Measurements from ENCODE around the gene FANCF. TPM values are rescaled to one million over a fixed set of nuclear protein-coding genes. Genes with fewer than 3 reads are reported as not detected.
"Not testable (repeated sequence)": the region's sequence is repeated elsewhere in the genome, so short reads cannot be mapped to it uniquely, and the experiment has no call there.

FANCF gene
- total RNA-seq, 2 donors from 2014 or later = 6.0 to 7.4 TPM

DNA sequence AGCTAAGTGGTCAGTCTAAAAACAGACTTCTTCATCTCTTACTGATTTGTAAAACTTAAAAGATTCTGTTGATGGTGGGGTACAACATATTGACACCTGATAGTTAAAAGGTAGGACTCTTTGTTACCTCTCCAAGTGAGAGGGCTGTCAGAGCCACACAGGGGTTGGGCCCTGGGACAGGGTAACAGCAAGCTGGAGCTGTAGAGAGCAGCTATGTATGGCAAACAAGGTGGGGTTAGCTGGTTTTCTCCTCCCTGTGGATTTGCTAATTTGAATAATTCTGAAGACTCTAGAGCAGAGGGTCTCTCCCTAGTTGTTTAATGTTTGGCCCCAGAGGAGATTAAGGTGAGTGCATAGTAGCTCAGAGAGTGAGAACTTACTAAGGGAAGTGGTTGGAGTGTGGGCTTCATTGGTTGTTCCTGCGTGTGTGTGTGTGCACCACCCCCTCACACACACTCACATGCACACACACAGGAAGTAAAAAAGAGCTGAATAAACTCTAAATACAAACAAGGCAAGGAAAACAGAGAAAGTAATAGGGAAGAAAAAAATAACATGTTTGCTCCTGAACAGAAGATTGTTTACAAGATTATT, 31.6 kb upstream of the FANCF start:
- Histone ChIP-seq H3K9me3 (no peaks in the 10 kb centered on the region), H3K36me3 (no peaks in the 10 kb centered on the region), H3K4me1 (ENCODE audit: control insufficient read depth in 1 of 2, low read depth in 2 of 2) (no peaks in the 10 kb centered on the region), H3K27ac (no peak overlapping the region), H3K4me3 (no peak overlapping the region), H3K27me3 (replicated peaks; ENCODE audit: insufficient read depth) (no peaks in the 10 kb centered on the region)
- DNase-seq (ENCODE audit: low spot score) (no peak), ATAC-seq (ENCODE audit: insufficient number of reproducible peaks, low FRiP score, low read depth) (no peak)
- TF ChIP-seq, protein P1, sequence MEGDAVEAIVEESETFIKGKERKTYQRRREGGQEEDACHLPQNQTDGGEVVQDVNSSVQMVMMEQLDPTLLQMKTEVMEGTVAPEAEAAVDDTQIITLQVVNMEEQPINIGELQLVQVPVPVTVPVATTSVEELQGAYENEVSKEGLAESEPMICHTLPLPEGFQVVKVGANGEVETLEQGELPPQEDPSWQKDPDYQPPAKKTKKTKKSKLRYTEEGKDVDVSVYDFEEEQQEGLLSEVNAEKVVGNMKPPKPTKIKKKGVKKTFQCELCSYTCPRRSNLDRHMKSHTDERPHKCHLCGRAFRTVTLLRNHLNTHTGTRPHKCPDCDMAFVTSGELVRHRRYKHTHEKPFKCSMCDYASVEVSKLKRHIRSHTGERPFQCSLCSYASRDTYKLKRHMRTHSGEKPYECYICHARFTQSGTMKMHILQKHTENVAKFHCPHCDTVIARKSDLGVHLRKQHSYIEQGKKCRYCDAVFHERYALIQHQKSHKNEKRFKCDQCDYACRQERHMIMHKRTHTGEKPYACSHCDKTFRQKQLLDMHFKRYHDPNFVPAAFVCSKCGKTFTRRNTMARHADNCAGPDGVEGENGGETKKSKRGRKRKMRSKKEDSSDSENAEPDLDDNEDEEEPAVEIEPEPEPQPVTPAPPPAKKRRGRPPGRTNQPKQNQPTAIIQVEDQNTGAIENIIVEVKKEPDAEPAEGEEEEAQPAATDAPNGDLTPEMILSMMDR (IDR thresholded peaks at IDR 0.05) = no peak

GRCh38 chr11:22656130-22656529, 30.5 kb upstream of the FANCF start:
- Histone ChIP-seq H3K36me3 (no peaks in the 10 kb centered on the region), H3K4me1 (ENCODE audit: control insufficient read depth in 1 of 2, low read depth in 2 of 2) (no peaks in the 10 kb centered on the region), H3K4me3 (no peak overlapping the region), H3K27ac (no peak overlapping the region), H3K9me3 (no peaks in the 10 kb centered on the region), H3K27me3 (replicated peaks; ENCODE audit: insufficient read depth) (no peaks in the 10 kb centered on the region)
- TF ChIP-seq, protein P1 (IDR thresholded peaks at IDR 0.05) = no peak
- DNase-seq (ENCODE audit: low spot score) = no peak
- ATAC-seq (ENCODE audit: insufficient number of reproducible peaks, low FRiP score, low read depth) = no peak

DNA sequence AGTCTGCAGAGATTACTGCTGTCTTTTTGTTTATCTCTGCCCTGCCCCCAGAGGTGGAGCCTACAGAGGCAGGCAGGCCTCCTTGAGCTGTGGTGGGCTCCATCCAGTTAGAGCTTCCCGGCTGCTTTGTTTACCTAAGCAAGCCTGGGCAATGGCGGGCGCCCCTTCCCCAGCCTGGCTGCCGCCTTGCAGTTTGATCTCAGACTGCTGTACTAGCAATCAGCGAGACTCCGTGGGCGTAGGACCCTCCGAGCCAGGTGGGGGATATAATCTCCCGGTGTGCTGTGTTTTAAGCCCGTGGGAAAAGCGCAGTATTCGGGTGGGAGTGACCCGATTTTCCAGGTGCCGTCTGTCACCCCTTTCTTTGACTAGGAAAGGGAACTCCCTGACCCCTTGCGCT, 26.7 kb upstream of the FANCF start:
- H3K4me1 ChIP-seq (ENCODE audit: control insufficient read depth in 1 of 2, low read depth in 2 of 2); H3K36me3 ChIP-seq; H3K27ac ChIP-seq; ATAC-seq (ENCODE audit: insufficient number of reproducible peaks, low FRiP score, low read depth); H3K4me3 ChIP-seq; H3K9me3 ChIP-seq; DNase-seq (ENCODE audit: low spot score); H3K27me3 ChIP-seq (replicated peaks; ENCODE audit: insufficient read depth): not testable (repeated sequence)

- Histone ChIP-seq H3K9me3 (no peaks in the 10 kb centered on the region), H3K36me3 (no peaks in the 10 kb centered on the region), H3K4me3 (no peak overlapping the region), H3K27ac (no peak overlapping the region), H3K27me3 (replicated peaks; ENCODE audit: insufficient read depth) (no peaks in the 10 kb centered on the region), H3K4me1 (ENCODE audit: control insufficient read depth in 1 of 2, low read depth in 2 of 2) (no peaks in the 10 kb centered on the region)
- ATAC-seq (ENCODE audit: insufficient number of reproducible peaks, low FRiP score, low read depth) (no peak), DNase-seq (ENCODE audit: low spot score) (no peak)
- TF ChIP-seq, protein P1 (IDR thresholded peaks at IDR 0.05) = no peak
These were observed 15.9 kb upstream of the FANCF start for GRCh38 chr11:22641559-22641958.

DNA sequence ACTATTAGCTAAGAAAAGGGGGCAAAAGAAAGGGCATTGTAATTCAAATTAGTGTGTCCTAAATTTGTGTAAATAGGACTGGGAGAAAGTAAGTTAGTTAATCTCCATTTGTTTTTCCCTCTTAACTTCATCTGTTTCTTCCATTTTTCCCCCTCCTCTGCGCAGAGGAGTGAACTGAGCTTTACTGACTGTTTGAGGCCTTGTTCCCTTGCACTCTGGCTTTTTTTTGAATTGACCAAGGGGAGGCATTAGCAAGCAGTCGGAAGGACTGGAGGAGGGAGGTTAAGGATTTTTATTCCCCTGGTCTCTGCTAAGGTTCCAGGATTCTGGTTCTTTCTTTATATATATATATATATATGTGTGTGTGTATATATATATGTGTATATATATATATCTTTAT, 15.2 kb upstream of the FANCF start:
- Histone ChIP-seq H3K4me1 (ENCODE audit: control insufficient read depth in 1 of 2, low read depth in 2 of 2) (no peaks in the 10 kb centered on the region), H3K4me3 (no peak overlapping the region), H3K27ac (no peak overlapping the region), H3K36me3 (no peaks in the 10 kb centered on the region), H3K27me3 (replicated peaks; ENCODE audit: insufficient read depth) (no peaks in the 10 kb centered on the region), H3K9me3 (no peaks in the 10 kb centered on the region)
- ATAC-seq (ENCODE audit: insufficient number of reproducible peaks, low FRiP score, low read depth) (no peak), DNase-seq (ENCODE audit: low spot score) (no peak)
- TF ChIP-seq, protein P1 (IDR thresholded peaks at IDR 0.05) = no peak

DNA sequence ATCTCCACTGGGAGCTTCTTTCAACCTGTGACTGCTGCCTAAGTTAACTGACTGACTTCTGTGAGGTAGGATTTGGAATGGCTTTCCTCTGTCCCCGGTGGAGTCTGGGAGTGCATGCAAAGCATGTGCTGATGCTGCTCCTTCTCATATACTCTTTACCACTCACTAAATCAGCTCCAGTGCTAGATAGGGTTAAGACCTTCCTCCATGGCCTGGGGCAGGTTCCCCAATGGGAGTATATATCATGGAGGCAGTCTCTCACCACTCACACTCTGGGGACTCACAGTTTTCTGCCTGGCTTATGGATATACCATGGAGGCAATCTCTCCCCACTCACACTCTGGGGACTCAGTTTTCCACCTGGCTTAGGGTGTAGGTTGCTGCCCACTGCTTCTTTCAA, 10.1 kb upstream of the FANCF start:
- Histone ChIP-seq H3K27me3 (replicated peaks; ENCODE audit: insufficient read depth) (no peaks in the 10 kb centered on the region), H3K9me3 (no peaks in the 10 kb centered on the region), H3K4me3 (no peak overlapping the region), H3K27ac (no peak overlapping the region), H3K36me3 (no peaks in the 10 kb centered on the region), H3K4me1 (ENCODE audit: control insufficient read depth in 1 of 2, low read depth in 2 of 2) (no peaks in the 10 kb centered on the region)
- TF ChIP-seq, protein P1 (IDR thresholded peaks at IDR 0.05) = no peak
- no peak for DNase-seq (ENCODE audit: low spot score)
- ATAC-seq (ENCODE audit: insufficient number of reproducible peaks, low FRiP score, low read depth) = no peak
